Mesendoderm (in vitro differentiated cells): ENCODE results near the gene SRGAP1.
"Not testable (repeated sequence)": the region's sequence is repeated elsewhere in the genome, so short reads cannot be mapped to it uniquely, and the experiment has no call there.

Experiments
- DNase-seq: peaks from one replicate; pipeline ENCODE4 v3.0.0; 2013
- H2AK5ac ChIP-seq: 2 replicates; pipeline ENCODE4 v1.6.1; 2013; ENCODE audit warnings: low read length, inconsistent platforms
- H2BK120ac ChIP-seq: 2 replicates; pipeline ENCODE4 v1.6.1; 2013; ENCODE audit warnings: low read depth, mild to moderate bottlenecking, low read length, moderate library complexity, mixed read lengths
- H2BK15ac ChIP-seq: replicated peaks from 2 replicates; pipeline ENCODE4 v1.6.1; 2013; ENCODE audit warnings: low read depth, mild to moderate bottlenecking, moderate library complexity
- H2BK5ac ChIP-seq: 2 replicates; pipeline ENCODE4 v1.6.1; 2013; ENCODE audit warnings: low read length, inconsistent platforms
- H3K18ac ChIP-seq: 2 replicates; pipeline ENCODE4 v1.6.1; 2013; ENCODE audit warnings: mild to moderate bottlenecking, low read length, mixed read lengths
- H3K23ac ChIP-seq: one replicate; pipeline ENCODE4 v1.6.1; 2013; ENCODE audit warnings: low read length
- H3K27ac ChIP-seq: 2 replicates; pipeline ENCODE4 v1.5.1; 2013; ENCODE audit warnings: low read depth, mild to moderate bottlenecking, inconsistent platforms, low read length, moderate library complexity
- H3K27me3 ChIP-seq: 2 replicates; pipeline ENCODE4 v1.6.1; 2013; ENCODE audit warnings: low read length, control low read depth, mild to moderate bottlenecking, inconsistent platforms; ENCODE audit not compliant: insufficient read depth, poor library complexity
- H3K36me3 ChIP-seq: 2 replicates; pipeline ENCODE4 v1.6.1; 2013; ENCODE audit warnings: low read length, inconsistent platforms; ENCODE audit not compliant: control insufficient read depth, insufficient read depth
- H3K4ac ChIP-seq: one replicate; pipeline ENCODE4 v1.6.1; 2013; ENCODE audit warnings: low read depth, mild to moderate bottlenecking, low read length, moderate library complexity
- H3K4me1 ChIP-seq: 2 replicates; pipeline ENCODE4 v1.6.1; 2013; ENCODE audit warnings: low read depth, low read length, inconsistent platforms; ENCODE audit not compliant: control insufficient read depth
- H3K4me2 ChIP-seq: 2 replicates; pipeline ENCODE4 v1.6.1; 2013; ENCODE audit warnings: low read length
- H3K4me3 ChIP-seq: 2 replicates; pipeline ENCODE4 v1.5.1; 2013; ENCODE audit warnings: mild to moderate bottlenecking, low read length
- H3K56ac ChIP-seq: one replicate; pipeline ENCODE4 v1.6.1; 2013; ENCODE audit warnings: low read length
- H3K79me1 ChIP-seq: 2 replicates; pipeline ENCODE4 v1.6.1; 2013; ENCODE audit warnings: low read length, inconsistent platforms
- H3K79me2 ChIP-seq: 2 replicates; pipeline ENCODE4 v1.6.1; 2013; ENCODE audit warnings: mild to moderate bottlenecking, low read length; ENCODE audit not compliant: control insufficient read depth, insufficient read depth
- H3K9ac ChIP-seq: 2 replicates; pipeline ENCODE4 v1.6.1; 2013; ENCODE audit warnings: low read length, inconsistent platforms
- H4K5ac ChIP-seq: one replicate; pipeline ENCODE4 v1.6.1; 2013; ENCODE audit warnings: low read length
- H4K8ac ChIP-seq: one replicate; pipeline ENCODE4 v1.6.1; 2013; ENCODE audit warnings: low read depth, mild to moderate bottlenecking, control low read depth, low read length, moderate library complexity
- WGBS: extraction: QIAGEN DNeasy Blood & Tissue Kit; methylation state at CpG from one replicate; pipeline ENCODE4 v1.1.7; 2013; ENCODE audit warnings: low lambda C conversion rate, missing lambda C conversion rate; ENCODE audit not compliant: insufficient coverage; ENCODE audit errors: extremely low coverage; 5-methylcytosine and 5-hydroxymethylcytosine counted together

The SRGAP1 gene

DNA sequence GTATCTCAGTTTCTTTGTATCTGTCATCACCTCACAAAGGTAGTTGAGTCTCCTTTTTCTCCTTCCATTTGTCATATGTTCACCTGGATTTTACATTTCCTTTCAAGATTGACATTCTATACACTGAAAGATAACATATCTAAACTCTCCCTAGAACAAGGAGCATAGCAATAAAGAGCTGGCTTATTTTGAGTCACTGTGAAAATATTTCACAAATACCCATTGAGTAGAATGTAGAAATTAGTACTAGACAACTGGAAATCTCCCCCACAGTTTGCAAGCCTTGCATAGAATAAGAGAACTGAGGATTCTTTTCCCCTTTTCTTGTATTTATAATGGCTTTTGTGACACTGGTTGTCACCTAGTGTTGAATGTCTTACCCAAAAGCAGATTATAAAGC, 266.4 kb downstream of the SRGAP1 start:
- Histone ChIP-seq H3K36me3 (no peaks in the 10 kb centered on the region), H3K4me3 (no peak overlapping the region), H3K4me2 (no peak overlapping the region), H2BK15ac (no peak overlapping the region), H3K4ac (no peak overlapping the region), H2BK120ac (no peak overlapping the region), H3K27me3 (no peaks in the 10 kb centered on the region), H3K79me1 (no peaks in the 10 kb centered on the region), H2BK5ac (no peak overlapping the region), H3K9ac (no peak overlapping the region), H4K5ac (no peak overlapping the region), H4K8ac (no peak overlapping the region), H3K79me2 (no peaks in the 10 kb centered on the region), H3K23ac (no peak overlapping the region), H2AK5ac (no peak overlapping the region), H3K56ac (no peak overlapping the region), H3K4me1 (no peaks in the 10 kb centered on the region), H3K18ac (no peak overlapping the region), H3K27ac (no peak overlapping the region)
- DNase-seq: no peak

DNA sequence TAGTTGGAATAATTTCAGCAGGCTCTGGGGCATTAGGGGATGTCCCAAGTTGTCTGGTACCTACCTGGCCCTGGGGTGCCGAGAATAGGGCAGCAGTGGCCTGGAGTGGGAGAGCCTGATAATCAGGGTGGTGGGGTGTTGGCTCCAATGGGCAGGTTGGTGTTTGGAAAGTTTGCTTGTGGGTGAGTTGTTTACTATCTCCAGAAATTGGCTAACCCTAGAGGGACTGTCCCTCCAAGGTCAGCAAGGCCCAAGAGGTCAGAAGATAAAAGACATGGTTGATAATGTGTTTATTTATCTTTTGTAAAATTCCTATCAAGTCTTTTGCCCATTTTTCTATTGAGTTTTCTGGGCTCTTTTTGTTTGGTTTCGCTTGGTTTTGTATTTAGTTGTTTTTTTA, 272.5 kb downstream of the SRGAP1 start:
- H3K79me2 ChIP-seq: no peaks in the 10 kb centered on the region
- no peak overlapping the region for H3K9ac ChIP-seq
- no peak overlapping the region for H4K8ac ChIP-seq
- H3K36me3 ChIP-seq: no peaks in the 10 kb centered on the region
- H2AK5ac ChIP-seq: no peak overlapping the region
- no peak overlapping the region for H4K5ac ChIP-seq
- DNase-seq: no peak
- no peak overlapping the region for H3K23ac ChIP-seq
- H3K56ac ChIP-seq: no peak overlapping the region
- no peaks in the 10 kb centered on the region for H3K27me3 ChIP-seq
- no peaks in the 10 kb centered on the region for H3K4me1 ChIP-seq
- H3K27ac ChIP-seq: no peak overlapping the region
- H3K18ac ChIP-seq: no peak overlapping the region
- H3K4me2 ChIP-seq: no peak overlapping the region
- H3K4me3 ChIP-seq: no peak overlapping the region
- H2BK5ac ChIP-seq: no peak overlapping the region
- no peak overlapping the region for H2BK120ac ChIP-seq
- no peak overlapping the region for H3K4ac ChIP-seq
- no CpG with 5 or more reads among the region's 2 CpGs for WGBS
- no peak overlapping the region for H2BK15ac ChIP-seq
- no peaks in the 10 kb centered on the region for H3K79me1 ChIP-seq

DNA sequence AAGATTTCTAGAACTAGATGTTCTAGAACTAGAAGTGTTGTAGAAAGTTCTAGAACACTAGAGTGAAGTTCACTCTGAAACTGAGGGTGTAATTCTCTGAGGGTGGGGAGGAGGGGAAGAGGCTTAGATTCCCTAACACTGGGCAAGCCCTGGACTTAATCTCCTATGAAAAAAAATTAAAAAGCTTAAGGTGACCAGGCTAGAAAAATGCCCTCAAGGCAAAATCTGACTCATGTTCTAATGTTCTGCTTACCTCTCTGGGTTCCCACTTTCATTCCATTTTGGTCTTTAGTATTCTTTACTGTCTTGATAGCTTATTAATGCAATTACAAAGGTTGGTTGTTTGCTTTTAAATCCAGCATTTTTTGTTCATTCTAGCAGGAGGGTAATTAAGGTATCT, 276.1 kb downstream of the SRGAP1 start:
- H3K9ac ChIP-seq: no peak overlapping the region
- no peak overlapping the region for H3K56ac ChIP-seq
- H3K79me2 ChIP-seq: no peaks in the 10 kb centered on the region
- H3K79me1 ChIP-seq: no peaks in the 10 kb centered on the region
- no peak overlapping the region for H3K4me2 ChIP-seq
- H3K23ac ChIP-seq: no peak overlapping the region
- H3K27ac ChIP-seq: no peak overlapping the region
- no peak overlapping the region for H3K4me3 ChIP-seq
- no peak overlapping the region for H2AK5ac ChIP-seq
- H3K4me1 ChIP-seq: no peaks in the 10 kb centered on the region
- DNase-seq: no peak
- no peaks in the 10 kb centered on the region for H3K36me3 ChIP-seq
- no peak overlapping the region for H2BK15ac ChIP-seq
- H2BK120ac ChIP-seq: no peak overlapping the region
- no peak overlapping the region for H4K5ac ChIP-seq
- no peak overlapping the region for H3K18ac ChIP-seq
- no peak overlapping the region for H2BK5ac ChIP-seq
- H3K4ac ChIP-seq: no peak overlapping the region
- H4K8ac ChIP-seq: no peak overlapping the region
- H3K27me3 ChIP-seq: no peaks in the 10 kb centered on the region

DNA sequence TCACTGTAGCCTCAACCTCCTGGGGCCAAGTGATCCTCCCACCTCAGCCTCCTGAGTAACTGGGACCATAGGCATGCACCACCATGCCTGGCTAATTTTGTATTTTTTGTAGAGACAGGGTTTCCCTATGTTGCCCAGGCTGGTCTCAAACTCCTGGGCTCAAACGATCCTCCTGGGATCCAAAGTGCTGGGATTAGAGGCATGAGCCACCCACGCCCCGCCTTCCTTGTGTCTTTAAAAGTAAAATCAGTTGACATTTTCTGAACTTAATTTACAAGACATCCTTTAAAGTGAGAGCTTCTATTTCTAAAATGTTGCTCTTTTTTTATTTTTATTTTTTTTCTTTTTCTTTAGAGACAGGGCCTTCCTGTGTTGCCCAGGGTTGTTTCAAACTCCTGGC, 276.6 kb downstream of the SRGAP1 start:
- H3K56ac ChIP-seq, H2BK5ac ChIP-seq, H3K23ac ChIP-seq, H3K36me3 ChIP-seq, H3K18ac ChIP-seq, H3K4ac ChIP-seq, H3K27ac ChIP-seq, H3K27me3 ChIP-seq, H3K4me3 ChIP-seq, H3K4me1 ChIP-seq, H3K79me2 ChIP-seq, H3K79me1 ChIP-seq, DNase-seq, H2BK15ac ChIP-seq, H3K9ac ChIP-seq, H2AK5ac ChIP-seq, H4K8ac ChIP-seq, H2BK120ac ChIP-seq, H4K5ac ChIP-seq, H3K4me2 ChIP-seq: not testable (repeated sequence)
- WGBS: no CpG with 5 or more reads among the region's 3 CpGs

DNA sequence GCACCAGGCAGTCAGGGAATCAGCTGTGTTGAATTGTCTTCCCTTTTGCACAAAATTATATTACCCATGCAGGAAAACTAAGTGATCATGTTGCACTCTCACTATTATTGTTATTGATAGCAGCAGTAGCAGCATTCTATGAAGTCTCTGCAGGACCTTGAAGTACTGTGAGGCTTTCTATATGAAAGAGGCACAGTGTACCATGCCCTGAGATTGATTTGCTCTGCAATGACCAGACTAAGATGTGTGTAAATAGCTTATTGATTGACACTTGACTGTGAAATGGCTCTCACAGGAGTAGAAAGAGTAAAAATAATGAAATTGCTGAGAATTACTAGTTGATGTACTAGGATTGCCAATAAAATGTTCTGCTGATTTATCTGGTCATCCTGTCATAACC, 277.7 kb downstream of the SRGAP1 start:
- Histone ChIP-seq H3K27me3 (no peaks in the 10 kb centered on the region), H3K4me1 (no peaks in the 10 kb centered on the region), H3K9ac (no peak overlapping the region), H3K36me3 (no peaks in the 10 kb centered on the region), H3K4ac (no peak overlapping the region), H3K79me2 (no peaks in the 10 kb centered on the region), H3K56ac (no peak overlapping the region), H2BK5ac (no peak overlapping the region), H3K18ac (no peak overlapping the region), H2BK120ac (no peak overlapping the region), H2AK5ac (no peak overlapping the region), H3K23ac (no peak overlapping the region), H4K5ac (no peak overlapping the region), H3K4me2 (no peak overlapping the region), H3K79me1 (no peaks in the 10 kb centered on the region), H3K27ac (no peak overlapping the region), H3K4me3 (no peak overlapping the region), H4K8ac (no peak overlapping the region), H2BK15ac (no peak overlapping the region)
- DNase-seq: no peak

DNA sequence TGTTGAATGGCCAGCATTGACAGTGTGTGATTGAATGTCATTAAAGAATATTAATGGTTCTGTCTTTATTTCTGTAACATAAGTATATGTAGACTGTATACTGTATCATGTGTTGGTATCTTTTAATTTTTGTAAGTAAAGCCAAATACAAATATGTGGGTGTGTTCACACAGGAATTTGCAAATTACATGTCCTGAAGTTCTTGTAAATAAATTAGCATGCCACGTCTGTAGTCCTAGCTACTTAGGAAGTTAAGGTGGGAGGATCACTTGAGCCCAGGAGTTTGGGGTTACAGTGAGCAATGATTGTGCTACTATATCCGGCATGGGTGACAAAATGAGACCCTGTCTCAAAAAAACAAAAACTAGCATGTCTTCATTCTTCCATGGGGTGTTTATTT, 278.5 kb downstream of the SRGAP1 start:
- Histone ChIP-seq H3K9ac (no peak overlapping the region), H3K27me3 (no peaks in the 10 kb centered on the region), H2BK120ac (no peak overlapping the region), H2AK5ac (no peak overlapping the region), H3K36me3 (no peaks in the 10 kb centered on the region), H3K4me2 (no peak overlapping the region), H3K27ac (no peak overlapping the region), H2BK5ac (no peak overlapping the region), H3K4me3 (no peak overlapping the region), H3K23ac (no peak overlapping the region), H3K79me2 (no peaks in the 10 kb centered on the region), H3K56ac (no peak overlapping the region), H4K5ac (no peak overlapping the region), H3K18ac (no peak overlapping the region), H3K4ac (no peak overlapping the region), H3K4me1 (no peaks in the 10 kb centered on the region), H4K8ac (no peak overlapping the region), H3K79me1 (no peaks in the 10 kb centered on the region), H2BK15ac (no peak overlapping the region)
- no CpG with 5 or more reads among the region's 2 CpGs for WGBS
- DNase-seq: no peak
